ENCODE data around the gene SLC35A4. TPM values are rescaled to one million over a fixed set of nuclear protein-coding genes. Genes with fewer than 3 reads are reported as not detected.

Gene SLC35A4
- total and polyA plus RNA-seq, 2 donors (not counting 1 experiment from before 2014, with no cell fraction given): 48.6 to 57.8 TPM

- Mint-ChIP-seq H3K4me1 (no peaks in the 10 kb centered on the region), H3K27me3 (peaks cover 13% of the 10 kb centered on the region), H3K4me3 (no peak overlapping the region), H3K9me3 (ENCODE audit: insufficient read depth) (no peaks in the 10 kb centered on the region), H3K27ac (no peak overlapping the region)
- H3K79me2 ChIP-seq (ENCODE audit: control insufficient read depth, insufficient read depth, low read length): no peaks in the 10 kb centered on the region
- H4K20me1 ChIP-seq (ENCODE audit: control insufficient read depth, insufficient read depth, low read length, poor library complexity, severe bottlenecking): no peaks in the 10 kb centered on the region
- H3K27me3 ChIP-seq (replicated peaks in 1 of 4; ENCODE audit: control extremely low read depth in 1 of 4, control insufficient read depth in 3 of 4, insufficient read depth in 4 of 4, low read length in 3 of 4): peaks cover 0 to 2% (median 1%) of the 10 kb centered on the region in 4 experiments
- peaks cover 0 to 6% (median 0%) of the 10 kb centered on the region in 3 donors for H3K9me3 ChIP-seq (ENCODE audit: control extremely low read depth in 1 of 3, control insufficient read depth in 2 of 3, insufficient read depth in 1 of 3, low read length in 2 of 3)
- no peaks in the 10 kb centered on the region for H3K4me1 ChIP-seq (ENCODE audit: control insufficient read depth in 2 of 2, insufficient read depth in 2 of 2, low read length in 2 of 2)
- ChIA-PET CTCF (no interaction called here), POLR2A (no interaction called here)
- no peak overlapping the region for H2AFZ ChIP-seq (ENCODE audit: insufficient read depth, low read depth, low read length, poor library complexity, severe bottlenecking)
- H3K4me3 ChIP-seq (ENCODE audit: control extremely low read depth in 1 of 5, extremely low read depth in 1 of 5, insufficient read depth in 1 of 5, low read depth in 2 of 5, low read length in 4 of 5): no peak overlapping the region
- H3K9ac ChIP-seq (ENCODE audit: low read length): no peak overlapping the region
- no peak overlapping the region for H3K27ac ChIP-seq (ENCODE audit: low read length in 2 of 2)
- ATAC-seq (ENCODE audit: low read depth): no peak
- intact Hi-C loops (cut with micrococcal nuclease): no loop called here
- H3K4me2 ChIP-seq (replicated peaks; ENCODE audit: low read depth, low read length, poor library complexity, severe bottlenecking): no peak overlapping the region
- no peaks in the 10 kb centered on the region for H3K36me3 ChIP-seq (replicated peaks in 1 of 2; ENCODE audit: control extremely low read depth in 1 of 2, control insufficient read depth in 1 of 2, extremely low read depth in 1 of 2, insufficient read depth in 2 of 2, low read length in 1 of 2)
- no peak for TF ChIP-seq CTCF (IDR thresholded peaks at IDR 0.05)
- TF ChIP-seq EZH2 (IDR thresholded peaks at IDR 0.05; ENCODE audit: borderline replicate concordance, insufficient read depth, low read depth, low read length, poor library complexity, severe bottlenecking): no peak
- DNase-seq: no peak
- WGBS (ENCODE audit: insufficient coverage): 89% methylated on average over 6 of the region's 6 CpGs
Measured at GRCh38 chr5:140594169-140594568, 29.5 kb downstream of the SLC35A4 start.

GRCh38 chr5:140595538-140596300 lies 31.1 kb downstream of the SLC35A4 start:
- ATAC-seq (ENCODE audit: low read depth): no peak
- H4K20me1 ChIP-seq (ENCODE audit: control insufficient read depth, insufficient read depth, low read length, poor library complexity, severe bottlenecking): no peaks in the 10 kb centered on the region
- H3K27ac Mint-ChIP-seq: no peak overlapping the region
- no peaks in the 10 kb centered on the region for H3K9me3 Mint-ChIP-seq (ENCODE audit: insufficient read depth)
- H3K4me3 ChIP-seq (ENCODE audit: control extremely low read depth in 1 of 5, extremely low read depth in 1 of 5, insufficient read depth in 1 of 5, low read depth in 2 of 5, low read length in 4 of 5): no peak overlapping the region
- H3K36me3 ChIP-seq (replicated peaks in 1 of 2; ENCODE audit: control extremely low read depth in 1 of 2, control insufficient read depth in 1 of 2, extremely low read depth in 1 of 2, insufficient read depth in 2 of 2, low read length in 1 of 2): no peaks in the 10 kb centered on the region
- no peaks in the 10 kb centered on the region for H3K79me2 ChIP-seq (ENCODE audit: control insufficient read depth, insufficient read depth, low read length)
- peaks cover 0 to 2% (median 1%) of the 10 kb centered on the region in 4 experiments for H3K27me3 ChIP-seq (replicated peaks in 1 of 4; ENCODE audit: control extremely low read depth in 1 of 4, control insufficient read depth in 3 of 4, insufficient read depth in 4 of 4, low read length in 3 of 4)
- 35% methylated on average over 2 of the region's 5 CpGs for WGBS (ENCODE audit: insufficient coverage)
- TF ChIP-seq CTCF (IDR thresholded peaks at IDR 0.05): no peak
- no peak for TF ChIP-seq EZH2 (IDR thresholded peaks at IDR 0.05; ENCODE audit: borderline replicate concordance, insufficient read depth, low read depth, low read length, poor library complexity, severe bottlenecking)
- intact Hi-C loops (cut with micrococcal nuclease): no loop called here
- H3K27ac ChIP-seq (ENCODE audit: low read length in 2 of 2): no peak overlapping the region
- POLR2A ChIA-PET: no interaction called here
- H3K4me2 ChIP-seq (replicated peaks; ENCODE audit: low read depth, low read length, poor library complexity, severe bottlenecking): no peak overlapping the region
- no peak for DNase-seq
- no peaks in the 10 kb centered on the region for H3K4me1 Mint-ChIP-seq
- H3K4me1 ChIP-seq (ENCODE audit: control insufficient read depth in 2 of 2, insufficient read depth in 2 of 2, low read length in 2 of 2): no peaks in the 10 kb centered on the region
- H2AFZ ChIP-seq (ENCODE audit: insufficient read depth, low read depth, low read length, poor library complexity, severe bottlenecking): no peak overlapping the region
- H3K27me3 Mint-ChIP-seq: peaks cover 13% of the 10 kb centered on the region
- no peak overlapping the region for H3K4me3 Mint-ChIP-seq
- CTCF ChIA-PET: no interaction called here
- H3K9ac ChIP-seq (ENCODE audit: low read length): no peak overlapping the region
- peaks cover 0 to 6% (median 0%) of the 10 kb centered on the region in 3 donors for H3K9me3 ChIP-seq (ENCODE audit: control extremely low read depth in 1 of 3, control insufficient read depth in 2 of 3, insufficient read depth in 1 of 3, low read length in 2 of 3)

Measured in B cell (primary cell).